Ramos (cell line): ENCODE results near the gene DNAJC24.
"Not testable (repeated sequence)": the region's sequence is repeated elsewhere in the genome, so short reads cannot be mapped to it uniquely, and the experiment has no call there.

Experiments used
- in situ Hi-C: fragments of 300-500 bp; cut with MboI; formaldehyde crosslinking; loops from one replicate; pipeline ENCODE4 v1.14.3; 2022; ENCODE audit warnings: low sequenced_read_pairs; ENCODE audit not compliant: unreplicated experiment

Gene DNAJC24, protein sequence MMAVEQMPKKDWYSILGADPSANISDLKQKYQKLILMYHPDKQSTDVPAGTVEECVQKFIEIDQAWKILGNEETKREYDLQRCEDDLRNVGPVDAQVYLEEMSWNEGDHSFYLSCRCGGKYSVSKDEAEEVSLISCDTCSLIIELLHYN

DNA sequence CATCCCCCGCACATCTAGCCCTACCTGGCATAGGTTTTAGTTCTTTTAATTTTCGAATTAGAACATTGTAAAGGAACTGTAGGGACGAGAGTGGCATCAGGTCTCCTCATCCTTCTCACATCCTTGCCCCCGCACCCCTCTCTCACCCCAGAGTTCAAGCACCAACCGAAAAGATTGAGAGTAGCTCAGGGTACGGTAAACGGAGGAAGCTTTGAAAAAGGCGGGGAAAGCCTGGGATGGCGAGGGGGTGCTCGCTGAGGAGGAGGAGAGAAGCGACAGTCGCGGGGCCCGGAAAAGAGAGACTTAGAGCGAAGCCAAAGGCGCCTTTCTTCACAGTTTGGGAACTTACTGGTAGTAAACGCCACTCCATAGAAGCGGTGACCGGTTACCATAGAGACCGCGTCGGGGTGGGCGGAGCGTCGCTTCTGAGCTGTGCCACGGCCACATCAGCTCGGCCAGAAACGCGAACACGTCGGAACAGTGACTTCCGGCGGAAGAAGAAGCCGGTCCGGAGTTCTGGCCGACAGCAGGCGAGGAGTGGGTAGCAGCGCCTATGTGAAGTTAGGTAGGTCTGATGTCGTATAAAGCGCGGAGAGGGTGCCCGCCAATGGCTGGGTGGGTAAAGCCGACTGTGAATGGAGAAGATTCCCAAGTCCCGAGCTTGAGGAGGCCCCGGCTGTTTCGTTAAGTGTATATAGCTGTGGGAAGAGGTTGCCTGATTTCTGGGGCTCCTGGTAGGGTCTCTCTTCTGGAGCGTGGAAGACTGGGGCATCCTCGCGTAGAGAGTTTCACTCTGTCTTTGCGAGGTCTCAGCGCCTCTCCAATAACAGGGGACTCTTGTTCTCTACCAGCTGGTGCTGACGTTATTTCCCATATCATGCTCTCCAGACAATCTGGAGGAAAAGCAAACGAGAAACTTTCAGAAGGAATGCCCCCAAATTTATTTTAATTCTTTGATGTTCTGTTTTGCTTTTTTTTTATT lies at the start of gene DNAJC24, which contains the start of gene DCDC1:
Gene DNAJC24, plus strand, starts transcription at position 513 of the 982 bp plus-strand sequence. CDS start 889 bp downstream, outside the sequence.
Gene DCDC1, minus strand, starts transcription at position 392 of the 982 bp plus-strand sequence. CDS start 41,459 bp downstream, outside the sequence.
- in situ Hi-C loops = no loop called here

DNA sequence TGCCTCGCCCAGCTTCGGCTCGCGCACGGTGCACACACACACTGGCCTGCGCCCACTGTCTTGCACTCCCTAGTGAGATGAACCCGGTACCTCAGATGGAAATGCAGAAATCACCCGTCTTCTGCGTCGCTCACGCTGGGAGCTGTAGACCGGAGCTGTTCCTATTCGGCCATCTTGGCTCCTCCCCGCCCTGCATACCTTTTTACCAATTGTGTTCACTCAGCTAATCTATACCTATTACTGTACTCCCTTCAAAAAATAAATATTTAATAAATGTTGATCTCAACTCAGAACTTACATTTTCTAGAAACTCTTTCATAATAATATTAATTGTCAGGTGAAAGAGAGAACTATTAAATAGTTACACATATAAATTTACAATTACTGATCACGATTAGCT lies 48.2 kb upstream of the DNAJC24 start:
- in situ Hi-C loops = not testable (repeated sequence)

DNA sequence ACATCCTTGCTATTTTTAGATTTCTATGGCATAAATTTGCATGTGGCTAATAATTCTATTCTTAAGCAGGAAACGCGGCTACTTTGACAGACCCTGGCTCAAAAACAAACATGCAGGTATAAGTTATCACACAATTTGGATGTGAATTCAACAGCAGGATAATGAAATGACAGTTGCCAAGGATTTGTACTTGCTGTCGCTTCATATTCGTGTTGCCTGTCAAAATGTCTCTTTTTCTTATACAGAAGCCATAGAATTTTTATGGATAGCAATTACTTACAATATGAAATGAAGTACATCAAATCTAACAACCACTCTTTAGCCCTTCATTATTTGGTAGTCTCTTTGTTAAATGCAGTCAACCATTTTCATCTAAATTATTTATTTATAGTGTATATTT lies 46.5 kb upstream of the DNAJC24 start:
- in situ Hi-C loops = no loop called here

DNA sequence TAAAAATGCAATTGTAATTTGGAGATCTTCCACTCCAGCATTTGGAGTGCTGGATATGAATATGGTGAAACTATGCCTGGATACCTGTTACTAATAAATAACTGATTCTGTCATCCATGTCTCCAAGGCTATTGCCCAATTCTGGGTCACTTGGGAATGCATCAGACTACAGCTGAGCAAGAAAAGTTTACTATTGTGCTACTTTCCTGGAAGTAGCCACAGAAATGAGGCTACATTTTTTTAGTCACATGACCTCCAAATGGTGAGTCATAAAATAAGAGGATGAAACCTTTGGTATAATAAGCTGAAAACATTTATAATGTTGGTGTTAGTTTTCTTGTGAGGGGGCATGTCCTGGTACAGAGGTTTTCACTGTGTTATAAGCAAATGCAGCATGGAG lies 44.5 kb upstream of the DNAJC24 start:
- in situ Hi-C loops = no loop called here

DNA sequence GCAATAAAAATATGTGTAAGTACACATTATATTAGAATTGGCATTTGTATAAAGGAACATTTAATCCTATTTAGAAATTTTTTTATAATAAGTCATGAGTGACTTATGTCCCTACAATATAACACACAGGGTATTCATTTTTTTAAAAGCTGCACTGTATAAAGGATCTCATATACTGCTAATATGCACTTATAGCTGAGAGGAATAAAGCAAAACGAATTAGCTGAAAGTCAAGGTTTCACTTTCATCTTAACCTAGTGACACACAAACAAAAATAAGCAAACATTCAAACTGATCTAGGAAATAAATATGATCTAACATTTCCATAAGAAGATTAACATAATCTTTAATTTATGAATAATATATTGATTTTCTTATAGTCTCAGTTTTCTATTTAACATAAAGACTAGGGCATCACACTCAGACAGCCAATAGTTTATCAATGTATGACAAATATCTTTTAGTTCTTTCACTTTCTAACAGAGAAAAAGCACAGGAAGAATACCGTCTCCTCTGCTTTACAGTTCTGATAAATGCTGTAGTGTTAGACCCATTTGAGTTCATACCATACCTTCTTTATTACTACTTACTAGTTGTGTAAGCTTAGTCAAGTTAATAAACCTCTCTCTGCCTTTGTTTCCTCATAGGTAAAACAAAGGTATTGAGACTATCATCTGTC lies 43.1 kb upstream of the DNAJC24 start:
- in situ Hi-C loops = no loop called here

DNA sequence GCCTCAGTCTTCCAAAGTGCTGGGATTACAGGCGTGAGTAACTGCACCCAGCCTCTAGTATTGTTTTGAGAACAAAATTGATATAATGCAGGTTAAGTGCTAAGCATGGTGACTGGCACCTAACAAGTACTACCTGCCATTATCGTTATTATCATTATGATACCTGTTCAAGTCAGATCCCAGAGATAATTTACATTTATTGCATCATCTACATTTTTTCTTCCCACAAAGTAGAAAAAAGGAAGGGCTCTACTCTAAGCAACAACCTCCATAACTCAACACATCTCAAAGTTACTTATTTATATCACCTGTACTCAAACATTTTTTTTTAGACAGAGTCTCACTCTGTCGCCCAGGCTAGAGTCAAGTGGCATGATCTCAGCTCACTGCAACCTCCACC lies 42.2 kb upstream of the DNAJC24 start:
- in situ Hi-C loops = no loop called here

DNA sequence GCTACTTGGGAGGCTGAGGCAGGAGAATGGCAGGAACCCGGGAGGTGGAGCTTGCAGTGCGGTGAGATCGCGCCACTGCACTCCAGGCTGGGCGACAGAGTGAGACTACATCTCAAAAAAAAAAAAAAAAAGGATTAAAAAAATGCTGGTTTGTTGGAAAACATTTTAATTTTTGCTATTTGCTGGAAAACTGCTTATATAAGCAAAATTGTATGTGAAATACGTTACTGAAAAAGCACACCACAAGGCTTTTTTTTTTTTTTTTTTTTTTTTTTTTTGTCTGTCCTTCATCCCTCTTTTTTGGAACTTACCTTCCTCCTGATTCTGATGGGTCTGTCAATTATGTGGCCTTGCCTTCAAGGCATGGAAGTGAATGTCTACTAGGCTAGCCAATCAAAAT lies 41.0 kb upstream of the DNAJC24 start:
- in situ Hi-C loops = no loop called here

DNA sequence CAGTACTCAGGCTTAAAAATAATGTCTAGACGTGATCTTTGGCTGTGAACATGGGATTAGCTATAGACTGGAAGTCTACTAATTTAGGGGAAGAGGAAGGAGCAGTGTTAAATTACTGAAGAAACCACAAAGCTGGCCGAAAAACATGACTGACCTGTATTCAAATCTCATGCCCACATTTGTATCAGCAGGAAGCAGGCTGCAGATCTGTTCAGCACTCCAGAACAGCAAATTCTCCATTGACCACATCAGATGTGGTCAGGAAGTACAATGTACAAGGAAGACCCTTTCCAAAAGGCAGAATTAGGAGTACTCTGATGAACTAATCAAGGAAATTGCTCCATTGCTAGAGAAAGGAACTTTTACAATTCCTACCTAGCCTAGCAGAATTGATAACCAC lies 31.9 kb upstream of the DNAJC24 start:
- in situ Hi-C loops = no loop called here

DNA sequence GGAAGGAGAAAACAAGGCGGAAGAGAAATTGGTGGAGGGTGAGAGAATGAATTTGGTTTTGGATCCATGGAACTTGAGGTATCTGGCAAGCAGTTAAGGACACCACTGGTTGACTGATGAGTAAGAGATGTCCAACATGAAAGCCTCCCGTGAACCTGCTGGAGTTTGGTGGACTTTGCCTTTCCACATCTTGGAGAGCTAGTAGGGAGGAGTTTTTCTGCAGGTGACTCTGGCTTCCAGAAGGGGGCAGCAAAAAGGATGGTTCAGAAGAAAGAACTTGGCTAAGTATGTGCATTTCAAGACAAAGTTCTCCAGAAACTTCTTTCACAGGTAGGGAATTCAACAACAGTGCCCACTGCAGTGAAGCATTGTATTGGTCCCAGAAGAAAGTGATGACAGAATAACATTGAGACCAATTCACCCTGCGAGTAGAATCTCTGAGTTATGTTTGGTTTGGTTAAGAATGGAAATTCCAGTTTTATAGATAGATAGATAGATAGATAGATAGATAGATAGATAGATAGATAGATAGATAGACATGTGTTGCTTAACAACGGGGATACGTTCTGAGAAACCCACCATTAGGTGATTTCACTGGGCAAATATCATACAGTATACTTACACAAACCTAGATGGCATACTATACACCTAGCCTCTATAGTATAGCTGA lies 28.6 kb upstream of the DNAJC24 start:
- in situ Hi-C loops = no loop called here

DNA sequence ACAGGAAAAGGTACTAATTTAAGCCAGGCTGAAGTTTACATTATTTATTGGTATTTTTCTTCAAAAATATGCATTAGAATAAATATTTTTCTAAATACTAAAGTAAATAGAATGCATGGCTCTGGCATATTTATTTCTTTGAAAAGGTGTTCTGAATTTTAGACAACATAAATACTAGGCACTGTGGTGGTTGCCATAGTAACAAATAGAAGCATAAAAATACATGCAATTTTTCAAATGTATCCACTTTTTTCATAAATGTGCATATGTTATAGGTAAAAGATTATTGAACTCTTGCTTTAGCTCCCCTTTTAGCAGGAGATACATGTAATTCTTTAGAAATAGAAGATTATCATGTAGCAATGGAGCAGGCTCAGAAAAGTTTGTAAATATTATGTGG lies 18.5 kb upstream of the DNAJC24 start:
- in situ Hi-C loops = no loop called here

DNA sequence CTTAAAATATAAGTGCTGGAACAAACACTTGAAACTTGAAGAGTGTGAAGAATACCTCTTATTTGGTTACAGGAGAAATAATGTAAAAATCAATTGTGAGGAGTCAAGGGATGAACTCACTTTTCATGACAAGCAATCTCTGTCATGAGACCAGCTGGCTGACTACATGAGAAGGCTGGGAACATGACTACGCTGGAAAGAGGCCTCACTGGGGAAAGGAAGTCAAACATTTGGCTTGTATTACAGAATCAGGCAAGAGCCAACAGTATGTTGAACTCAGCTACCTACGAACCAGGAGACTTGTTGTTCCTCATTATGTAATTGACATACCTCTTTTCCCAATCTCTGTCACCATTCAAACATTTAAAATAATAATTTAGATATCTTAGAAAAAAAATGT lies 14.5 kb upstream of the DNAJC24 start:
- in situ Hi-C loops = no loop called here

DNA sequence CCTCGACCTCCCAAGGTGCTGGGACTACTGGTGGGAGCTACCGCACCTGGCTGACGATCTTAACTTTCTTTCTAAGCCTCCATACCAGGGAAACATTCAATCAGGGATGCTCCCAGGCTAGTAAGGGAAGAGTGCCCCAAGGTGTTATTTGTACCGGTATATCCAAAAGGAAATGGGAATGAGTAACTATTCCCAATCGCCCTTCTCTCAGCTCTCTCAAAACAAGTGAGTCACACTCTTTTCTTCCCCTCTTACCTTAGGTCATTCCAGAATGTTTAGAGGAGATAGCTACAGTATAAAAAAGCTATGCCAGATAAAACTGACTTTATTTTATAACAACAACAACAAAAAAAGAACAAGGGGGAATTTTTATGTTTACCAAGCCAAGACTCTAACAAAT lies 13.8 kb upstream of the DNAJC24 start:
- in situ Hi-C loops = no loop called here

DNA sequence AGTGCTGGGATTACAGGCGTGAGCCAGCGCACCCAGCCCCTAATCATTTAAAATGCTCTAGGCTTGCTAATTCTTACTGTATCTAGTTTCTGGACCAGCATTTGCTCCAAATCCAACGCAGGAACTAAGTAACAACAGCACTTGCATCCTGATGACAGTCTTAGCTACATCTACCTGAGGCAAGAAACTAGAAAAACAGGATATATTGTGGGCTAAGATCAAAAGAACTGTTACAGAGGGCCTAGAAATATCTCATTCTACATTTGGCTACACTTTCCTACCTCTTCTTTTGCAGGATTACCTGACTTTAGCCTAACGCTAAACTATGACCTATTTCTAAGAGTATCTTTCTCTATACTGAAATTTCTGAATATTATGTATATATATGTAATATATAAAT lies 7.9 kb upstream of the DNAJC24 start:
- in situ Hi-C loops = no loop called here

DNA sequence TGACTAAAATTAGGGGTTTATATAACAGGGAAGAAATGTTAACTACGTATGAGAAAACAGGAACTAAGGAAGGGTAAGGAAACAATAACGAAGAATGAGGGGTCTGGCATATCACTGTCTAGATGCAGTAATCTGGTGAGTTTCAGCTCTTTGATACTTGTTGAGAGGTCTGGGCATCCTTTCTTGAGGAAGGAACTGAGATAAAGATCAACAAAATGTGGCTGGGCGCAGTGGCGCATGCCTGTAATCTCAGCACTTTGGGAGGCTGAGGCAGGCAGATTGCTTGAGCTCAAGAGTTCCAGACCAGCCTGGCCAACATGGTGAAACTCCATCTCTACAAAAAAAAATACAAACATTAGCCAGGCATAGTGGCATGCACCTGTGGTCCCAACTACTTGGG lies 2.9 kb upstream of the DNAJC24 start:
- in situ Hi-C loops = no loop called here

DNA sequence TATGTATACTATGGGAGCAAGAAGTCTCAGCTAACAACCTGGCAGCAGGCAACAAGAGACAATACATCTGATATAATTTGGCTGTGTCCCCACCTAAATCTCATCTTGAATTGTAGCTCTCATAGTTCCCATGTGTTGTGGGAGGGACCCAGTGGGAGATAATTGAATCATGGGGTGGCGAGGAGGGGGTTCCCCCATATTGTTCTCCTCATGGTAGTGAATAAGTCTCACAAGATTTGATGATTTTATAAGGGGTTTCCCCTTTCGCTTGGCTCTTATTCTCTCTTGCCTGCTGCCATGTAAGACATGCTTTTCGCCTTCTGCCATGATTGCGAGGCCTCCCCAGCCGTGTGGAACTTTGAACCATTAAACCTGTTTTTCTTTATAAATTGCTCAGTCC lies 6.2 kb downstream of the DNAJC24 start:
- in situ Hi-C loops = no loop called here

DNA sequence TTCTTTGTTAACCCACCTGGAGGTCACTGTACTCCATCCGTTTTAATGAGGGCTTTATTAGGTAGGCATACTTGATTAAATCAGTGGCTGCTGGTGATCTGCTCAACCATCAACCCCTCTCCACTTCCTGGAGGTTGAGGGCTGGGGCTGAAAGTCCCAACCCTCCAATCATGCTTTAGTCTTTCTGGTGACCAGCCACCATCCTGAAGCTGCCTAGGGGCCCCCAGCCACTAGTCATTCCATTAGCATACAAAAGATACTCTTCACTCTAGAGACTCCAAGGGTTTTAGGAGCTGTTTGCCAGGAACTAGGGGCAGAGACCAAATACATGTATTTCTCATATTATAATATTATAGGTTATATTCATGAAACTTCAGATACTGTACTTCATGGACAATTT lies 13.5 kb downstream of the DNAJC24 start:
- in situ Hi-C loops = no loop called here

DNA sequence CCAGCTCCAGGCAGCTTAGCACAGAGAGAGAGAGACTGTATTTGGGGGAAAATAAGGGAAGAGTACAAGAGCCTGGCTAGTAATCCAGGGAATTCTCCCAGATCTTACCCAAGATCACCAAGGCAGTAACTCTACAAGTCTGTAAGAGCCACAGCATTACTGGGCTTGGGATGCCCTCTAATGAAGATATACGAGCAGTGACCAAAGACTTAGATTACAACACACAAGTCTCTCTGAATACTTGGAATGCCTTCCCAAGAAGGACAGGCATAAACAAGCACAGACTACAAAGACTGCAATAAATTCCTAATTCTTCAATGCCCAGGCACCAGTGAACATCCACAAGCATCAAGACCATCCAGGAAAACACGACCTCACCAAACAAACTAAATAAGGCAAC lies 17.7 kb downstream of the DNAJC24 start:
- in situ Hi-C loops = no loop called here

DNA sequence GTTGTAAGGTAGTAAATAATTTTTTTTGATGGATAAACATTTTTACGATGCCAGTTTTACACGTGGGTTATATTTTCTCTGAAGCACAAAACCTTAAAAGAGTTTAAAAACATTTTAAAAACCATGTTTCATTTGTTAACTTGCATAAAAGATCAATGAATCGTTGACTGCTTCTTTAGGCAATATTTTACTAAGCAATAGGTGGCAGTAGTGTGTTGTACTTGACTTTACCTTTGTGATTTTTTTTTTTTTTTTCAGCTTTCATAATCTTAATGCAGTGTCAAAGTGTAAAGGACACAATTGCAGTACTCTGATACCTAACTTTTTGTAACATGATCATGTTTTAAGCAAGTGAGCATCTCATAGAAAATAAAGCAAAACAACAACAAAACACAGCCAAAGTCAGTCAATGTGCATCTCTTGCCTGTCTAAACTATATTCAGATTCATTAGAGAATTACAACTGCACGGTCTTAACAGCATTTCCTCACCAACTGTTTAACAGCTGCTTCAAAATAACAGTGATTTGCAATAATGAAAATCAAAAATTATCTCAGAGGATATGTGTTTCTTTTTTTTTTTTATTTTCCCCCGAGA lies 27.7 kb downstream of the DNAJC24 start:
- in situ Hi-C loops = loop anchor here (10.0 kb wide), 1 partner anchor 557 kb away; no protein-coding TSS in a partner anchor

DNA sequence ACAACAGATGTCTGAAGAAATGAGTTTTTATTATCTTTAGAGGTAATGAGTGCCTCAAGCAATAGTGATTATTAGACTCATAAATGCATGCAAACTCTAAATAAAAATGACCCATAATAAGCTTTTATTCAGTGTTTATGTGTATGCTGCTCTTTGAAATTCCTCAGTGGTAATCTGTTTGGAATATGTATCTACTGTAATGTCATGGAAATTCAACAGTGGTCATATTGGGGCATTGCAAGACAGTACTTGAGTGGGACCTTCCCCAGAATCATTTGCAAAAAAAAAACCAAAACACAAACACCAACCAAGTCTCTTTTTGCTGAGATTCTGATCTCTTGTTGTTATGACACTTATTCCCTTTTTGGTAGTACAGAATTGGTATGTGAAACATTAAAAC lies 35.0 kb downstream of the DNAJC24 start:
- in situ Hi-C loops = no loop called here

DNA sequence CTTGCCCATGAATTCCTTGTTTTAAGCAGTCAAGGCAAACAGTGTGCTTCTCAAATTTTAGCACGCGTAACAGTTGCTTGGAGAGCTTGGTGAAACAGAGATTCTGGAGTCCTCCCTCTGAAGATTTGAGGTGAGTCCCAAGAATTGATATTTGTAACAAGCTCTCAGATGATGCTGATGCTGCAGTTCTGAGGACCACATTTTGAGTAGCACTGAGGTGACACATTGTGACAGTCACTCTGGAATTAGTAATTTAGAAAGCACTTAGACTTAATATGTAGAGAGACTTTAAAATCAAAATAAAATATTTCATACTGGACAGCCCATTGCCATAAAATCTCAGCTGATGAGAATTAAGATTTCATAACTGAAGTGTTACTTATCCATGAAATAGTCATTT lies 38.5 kb downstream of the DNAJC24 start:
- in situ Hi-C loops = no loop called here
